Measurements from ENCODE around the gene PCCA.
"Not testable (repeated sequence)": the region's sequence is repeated elsewhere in the genome, so short reads cannot be mapped to it uniquely, and the experiment has no call there.

Gene PCCA

DNA sequence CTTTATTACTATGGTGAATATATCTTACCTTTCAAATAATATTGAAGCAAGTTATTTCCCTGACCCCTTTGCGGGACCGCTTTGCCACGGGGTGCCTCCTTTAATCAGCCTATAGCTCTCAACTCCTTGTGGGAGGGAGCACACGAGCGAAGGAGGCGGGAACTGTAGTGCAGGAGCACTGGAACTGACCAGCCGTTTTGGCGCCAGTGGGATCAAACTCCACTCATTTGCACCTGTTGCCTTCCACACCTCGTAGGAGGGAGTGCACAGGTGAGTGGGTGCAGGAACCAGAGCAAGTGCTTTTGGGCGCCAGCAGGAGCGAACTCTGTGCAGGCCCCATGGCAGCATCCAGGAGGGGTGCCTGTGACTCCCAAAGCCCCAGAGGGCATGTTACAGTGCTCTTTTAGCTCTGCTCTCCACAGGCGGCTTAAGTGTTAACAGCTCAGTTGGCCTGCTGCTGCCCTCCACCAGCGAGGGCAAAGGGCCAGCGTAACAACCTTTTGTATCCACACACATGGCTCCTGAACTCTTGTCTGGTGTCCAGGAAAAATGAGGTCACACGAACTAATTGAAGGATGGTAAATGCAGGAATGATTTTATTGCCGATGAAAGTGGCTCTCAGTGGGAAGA is 292.8 kb downstream of the PCCA start:
- Histone ChIP-seq H3K9me3 (no peaks in the 10 kb centered on the region), H3K4me3 (ENCODE audit: low read depth in 1 of 2, low read length in 1 of 2) (no peak overlapping the region), H3K27ac (no peak overlapping the region)

GRCh38 chr13:100382785-100383184 is 293.9 kb downstream of the PCCA start:
- H3K27ac ChIP-seq = no peak overlapping the region
- no peaks in the 10 kb centered on the region for H3K27me3 ChIP-seq
- no peaks in the 10 kb centered on the region for H3K9me3 ChIP-seq
- TF ChIP-seq, protein P1, sequence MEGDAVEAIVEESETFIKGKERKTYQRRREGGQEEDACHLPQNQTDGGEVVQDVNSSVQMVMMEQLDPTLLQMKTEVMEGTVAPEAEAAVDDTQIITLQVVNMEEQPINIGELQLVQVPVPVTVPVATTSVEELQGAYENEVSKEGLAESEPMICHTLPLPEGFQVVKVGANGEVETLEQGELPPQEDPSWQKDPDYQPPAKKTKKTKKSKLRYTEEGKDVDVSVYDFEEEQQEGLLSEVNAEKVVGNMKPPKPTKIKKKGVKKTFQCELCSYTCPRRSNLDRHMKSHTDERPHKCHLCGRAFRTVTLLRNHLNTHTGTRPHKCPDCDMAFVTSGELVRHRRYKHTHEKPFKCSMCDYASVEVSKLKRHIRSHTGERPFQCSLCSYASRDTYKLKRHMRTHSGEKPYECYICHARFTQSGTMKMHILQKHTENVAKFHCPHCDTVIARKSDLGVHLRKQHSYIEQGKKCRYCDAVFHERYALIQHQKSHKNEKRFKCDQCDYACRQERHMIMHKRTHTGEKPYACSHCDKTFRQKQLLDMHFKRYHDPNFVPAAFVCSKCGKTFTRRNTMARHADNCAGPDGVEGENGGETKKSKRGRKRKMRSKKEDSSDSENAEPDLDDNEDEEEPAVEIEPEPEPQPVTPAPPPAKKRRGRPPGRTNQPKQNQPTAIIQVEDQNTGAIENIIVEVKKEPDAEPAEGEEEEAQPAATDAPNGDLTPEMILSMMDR (IDR thresholded peaks at IDR 0.05) = no peak
- no peaks in the 10 kb centered on the region for H3K36me3 ChIP-seq
- no peak overlapping the region for H3K4me3 ChIP-seq (ENCODE audit: low read depth in 1 of 2, low read length in 1 of 2)
- no peaks in the 10 kb centered on the region for H3K4me1 ChIP-seq (ENCODE audit: control insufficient read depth in 1 of 2, insufficient read depth in 1 of 2, low read depth in 1 of 2, low read length in 1 of 2)

More for the DNA sequence above, 292.8 kb downstream of the PCCA start:
- Histone ChIP-seq H3K36me3 (no peaks in the 10 kb centered on the region), H3K4me1 (ENCODE audit: control insufficient read depth in 1 of 2, insufficient read depth in 1 of 2, low read depth in 1 of 2, low read length in 1 of 2) (no peaks in the 10 kb centered on the region), H3K27me3 (no peaks in the 10 kb centered on the region)
- TF ChIP-seq, protein P1 (IDR thresholded peaks at IDR 0.05) = no peak

GRCh38 chr13:100387416-100387815 is 298.5 kb downstream of the PCCA start:
- Histone ChIP-seq H3K4me1 (ENCODE audit: control insufficient read depth in 1 of 2, insufficient read depth in 1 of 2, low read depth in 1 of 2, low read length in 1 of 2) (no peaks in the 10 kb centered on the region), H3K27me3 (no peaks in the 10 kb centered on the region), H3K9me3 (no peaks in the 10 kb centered on the region), H3K4me3 (ENCODE audit: low read depth in 1 of 2, low read length in 1 of 2) (no peak overlapping the region), H3K27ac (no peak overlapping the region), H3K36me3 (no peaks in the 10 kb centered on the region)
- TF ChIP-seq, protein P1 (IDR thresholded peaks at IDR 0.05) = no peak

DNA sequence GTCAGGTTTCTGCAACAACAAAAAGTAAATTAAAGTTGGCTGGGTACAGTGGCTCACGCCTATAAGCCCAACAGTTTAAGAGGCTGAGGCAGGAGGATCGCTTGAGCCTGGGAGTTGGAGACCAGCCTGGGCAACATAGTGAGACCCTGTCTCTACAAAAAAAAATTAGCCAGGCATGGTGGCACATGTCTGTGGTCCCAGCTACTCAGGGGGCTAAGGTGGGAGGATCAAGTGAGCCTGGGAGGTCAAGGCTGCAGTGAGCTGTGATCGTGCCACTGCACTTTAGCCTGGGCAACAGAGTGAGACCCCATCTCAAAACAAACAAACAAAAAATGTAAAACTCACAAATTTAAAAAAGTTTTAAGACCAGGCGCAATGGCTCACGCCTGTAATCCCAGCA is 299.3 kb downstream of the PCCA start:
- not testable (repeated sequence) for H3K27me3 ChIP-seq; H3K4me3 ChIP-seq (ENCODE audit: low read depth in 1 of 2, low read length in 1 of 2); H3K9me3 ChIP-seq; H3K4me1 ChIP-seq (ENCODE audit: control insufficient read depth in 1 of 2, insufficient read depth in 1 of 2, low read depth in 1 of 2, low read length in 1 of 2); H3K27ac ChIP-seq; H3K36me3 ChIP-seq

DNA sequence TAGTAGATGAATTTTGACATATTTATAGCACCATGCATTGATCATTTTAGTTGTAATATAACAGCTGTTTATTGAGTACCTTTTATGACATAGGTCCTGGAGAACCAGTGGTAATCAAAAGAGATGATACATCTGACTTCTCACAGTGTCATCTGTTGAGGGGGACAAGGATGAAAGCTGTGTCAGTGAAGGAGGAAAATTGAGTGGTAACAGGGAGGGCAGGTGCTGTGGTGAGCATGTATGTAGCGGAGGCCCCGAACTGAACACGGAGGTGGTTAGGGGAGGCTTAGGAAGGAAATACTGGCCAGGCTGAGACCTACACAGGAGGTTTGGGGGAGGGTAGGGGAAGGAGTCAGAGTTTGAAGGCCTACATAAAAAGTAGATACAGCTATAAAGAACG is 300.0 kb downstream of the PCCA start:
- Histone ChIP-seq H3K27ac (no peak overlapping the region), H3K4me3 (ENCODE audit: low read depth in 1 of 2, low read length in 1 of 2) (no peak overlapping the region), H3K4me1 (ENCODE audit: control insufficient read depth in 1 of 2, insufficient read depth in 1 of 2, low read depth in 1 of 2, low read length in 1 of 2) (no peaks in the 10 kb centered on the region), H3K27me3 (no peaks in the 10 kb centered on the region), H3K36me3 (no peaks in the 10 kb centered on the region), H3K9me3 (no peaks in the 10 kb centered on the region)
- TF ChIP-seq, protein P1 (IDR thresholded peaks at IDR 0.05) = no peak

DNA sequence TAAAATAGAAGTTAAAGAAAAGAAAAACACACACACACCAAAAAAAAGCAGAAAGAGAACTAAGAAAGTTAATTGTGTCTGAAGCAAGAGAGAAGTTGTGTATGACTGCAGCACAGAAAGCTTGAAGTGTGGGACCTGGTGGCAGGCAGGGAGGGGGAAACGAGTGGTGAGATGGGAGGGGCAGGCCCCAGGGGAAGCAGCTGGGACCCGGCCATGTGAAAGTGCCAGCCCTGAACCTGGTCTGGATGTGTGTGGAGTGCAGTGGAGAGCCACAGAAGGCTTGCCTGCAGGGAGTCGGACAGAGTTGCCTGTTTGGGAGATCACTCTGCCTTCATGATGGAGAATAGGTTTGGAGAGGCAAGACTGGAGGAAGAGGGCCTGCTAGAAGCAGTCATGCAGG is 300.7 kb downstream of the PCCA start:
- no peak overlapping the region for H3K27ac ChIP-seq
- TF ChIP-seq, protein P1 (IDR thresholded peaks at IDR 0.05) = no peak
- no peaks in the 10 kb centered on the region for H3K27me3 ChIP-seq
- no peak overlapping the region for H3K4me3 ChIP-seq (ENCODE audit: low read depth in 1 of 2, low read length in 1 of 2)
- H3K9me3 ChIP-seq = no peaks in the 10 kb centered on the region
- H3K4me1 ChIP-seq (ENCODE audit: control insufficient read depth in 1 of 2, insufficient read depth in 1 of 2, low read depth in 1 of 2, low read length in 1 of 2) = no peaks in the 10 kb centered on the region
- H3K36me3 ChIP-seq = no peaks in the 10 kb centered on the region
